HepG2 (cell line): ENCODE data around the gene ZFP28. TPM values are rescaled to one million over a fixed set of nuclear protein-coding genes. Genes with fewer than 3 reads are reported as not detected.

Experiments
- ASH2L ChIP-seq: fragments of 300-600, 200-600 bp; sonication (generic); IDR thresholded peaks from 2 replicates; pipeline ENCODE4 v1.7.0; 2017; ENCODE audit warnings: low read depth, mild to moderate bottlenecking, moderate library complexity, mixed read lengths, low read length; ENCODE audit not compliant: insufficient read length
- IKZF4 ChIP-seq: sonication (generic); formaldehyde crosslinking; IDR thresholded peaks from 2 replicates; pipeline ENCODE4 v1.5.1; 2020; ENCODE audit warnings: borderline replicate concordance, mild to moderate bottlenecking, low read depth, missing genetic modification reagents; ENCODE audit errors: not compliant biosample characterization
- NR2F1 ChIP-seq, 2 experiments: fragments of 450-650 bp in 1 of 2; formaldehyde crosslinking in 1 of 2; IDR thresholded peaks; 2 replicates each; pipeline versions ENCODE4 v1.5.0 to v1.6.1; 2016 to 2020; ENCODE audit warnings: mild to moderate bottlenecking in 1 of 2, missing compliant biosample characterization in 1 of 2, missing genetic modification reagents in 1 of 2, moderate library complexity in 1 of 2
- RARA ChIP-seq: IDR thresholded peaks from 2 replicates; pipeline ENCODE4 v1.6.1; 2016; ENCODE audit warnings: missing genetic modification reagents, missing compliant biosample characterization
- SOX13 ChIP-seq, 3 experiments: fragments of 450-650 bp in 1 of 3; sonication (generic) in 1 of 3; formaldehyde crosslinking in 1 of 3; IDR thresholded peaks in 2 of 3; conservative IDR thresholded peaks in 1 of 3; 2 replicates each; pipeline versions ENCODE4 v1.5.0 to v1.6.1; 2016 to 2020; ENCODE audit warnings: antibody characterized with exemption in 1 of 3, mild to moderate bottlenecking in 1 of 3, missing compliant biosample characterization in 1 of 3, missing genetic modification reagents in 1 of 3, moderate library complexity in 1 of 3
- XRCC5 ChIP-seq: fragments of 200-400 bp; formaldehyde crosslinking; optimal IDR thresholded peaks from 2 replicates; pipeline ENCODE3; 2017; ENCODE audit warnings: mild to moderate bottlenecking, low read length
- YY1 ChIP-seq: IDR thresholded peaks from 2 replicates; pipeline ENCODE4 v1.6.1; 2011; ENCODE audit warnings: low read length, low read depth, moderate library complexity, mild to moderate bottlenecking; ENCODE audit not compliant: insufficient read depth, insufficient replicate concordance
- ZFX ChIP-seq: sonication (generic); formaldehyde crosslinking; IDR thresholded peaks from 2 replicates; pipeline ENCODE4 v1.4.0; 2020; ENCODE audit warnings: mild to moderate bottlenecking, low read depth, missing genetic modification reagents, moderate library complexity
- ZMYM4 ChIP-seq: sonication (generic); formaldehyde crosslinking; IDR thresholded peaks from 2 replicates; pipeline ENCODE4 v1.8.1; 2023; ENCODE audit warnings: mild to moderate bottlenecking, missing genetic modification reagents
- ZNF331 ChIP-seq: sonication (generic); formaldehyde crosslinking; IDR thresholded peaks from 2 replicates; pipeline ENCODE4 v1.4.0; 2020; ENCODE audit warnings: missing genetic modification reagents
- ZNF333 ChIP-seq: sonication (generic); formaldehyde crosslinking; IDR thresholded peaks from 2 replicates; pipeline ENCODE4 v1.4.0; 2020; ENCODE audit warnings: mild to moderate bottlenecking, missing genetic modification reagents, borderline replicate concordance
- ZNF547 ChIP-seq: sonication (generic); formaldehyde crosslinking; IDR thresholded peaks from 2 replicates; pipeline ENCODE4 v1.5.1; 2020; ENCODE audit warnings: mild to moderate bottlenecking, missing genetic modification reagents
- ZNF792 ChIP-seq: IDR thresholded peaks from 2 replicates; pipeline ENCODE4 v1.6.1; 2016
- polyA plus RNA-seq, 8 experiments: library from polyadenylated mRNA; depleted of rRNA in 3 of 8; stranded (reverse) in 7 of 8; unstranded in 1 of 8; fragments of >200 nt; fragmentation: Illumina TruSeq in 4 of 8; extraction: Trizol in 4 of 8; gene quantifications; 2 replicates each; pipeline versions ENCODE4 v1.2.1 to v1.2.3, GENCODE V29; 2011 to 2016; ENCODE audit warnings: low read depth in 4 of 8, missing spikeins in 1 of 8, mixed read lengths in 1 of 8; ENCODE audit not compliant: insufficient read depth in 1 of 8
- total RNA-seq, 5 experiments: library from RNA; depleted of rRNA; stranded (reverse); fragments of >200 nt; fragmentation: Illumina TruSeq; extraction: Trizol; gene quantifications; 2 replicates each; pipeline ENCODE4 v1.2.3, GENCODE V29; 2016; ENCODE audit warnings: low read depth in 1 of 5
- TF ChIP-seq, protein P1 (sequence below): sonication (generic); formaldehyde crosslinking; IDR thresholded peaks from 2 replicates; pipeline ENCODE4 v1.4.0; 2020; ENCODE audit warnings: missing genetic modification reagents
- TF ChIP-seq, protein P2 (sequence below): sonication (generic); formaldehyde crosslinking; IDR thresholded peaks from 2 replicates; pipeline ENCODE4 v1.4.0; 2020; ENCODE audit warnings: missing genetic modification reagents
- TF ChIP-seq, protein P3 (sequence below): sonication (generic); formaldehyde crosslinking; IDR thresholded peaks from 2 replicates; pipeline ENCODE4 v1.5.1; 2020; ENCODE audit warnings: missing genetic modification reagents, mild to moderate bottlenecking, borderline replicate concordance
- TF ChIP-seq, protein P4 (sequence below): sonication (generic); formaldehyde crosslinking; IDR thresholded peaks from 2 replicates; pipeline ENCODE4 v1.8.0; 2022; ENCODE audit warnings: missing genetic modification reagents, mild to moderate bottlenecking, moderate library complexity, borderline replicate concordance

The ZFP28 gene
- total and polyA plus RNA-seq, 2 of the 13 experiments (the other 11 are each of a cell fraction or from before 2014, with no cell fraction given) = not detected

DNA sequence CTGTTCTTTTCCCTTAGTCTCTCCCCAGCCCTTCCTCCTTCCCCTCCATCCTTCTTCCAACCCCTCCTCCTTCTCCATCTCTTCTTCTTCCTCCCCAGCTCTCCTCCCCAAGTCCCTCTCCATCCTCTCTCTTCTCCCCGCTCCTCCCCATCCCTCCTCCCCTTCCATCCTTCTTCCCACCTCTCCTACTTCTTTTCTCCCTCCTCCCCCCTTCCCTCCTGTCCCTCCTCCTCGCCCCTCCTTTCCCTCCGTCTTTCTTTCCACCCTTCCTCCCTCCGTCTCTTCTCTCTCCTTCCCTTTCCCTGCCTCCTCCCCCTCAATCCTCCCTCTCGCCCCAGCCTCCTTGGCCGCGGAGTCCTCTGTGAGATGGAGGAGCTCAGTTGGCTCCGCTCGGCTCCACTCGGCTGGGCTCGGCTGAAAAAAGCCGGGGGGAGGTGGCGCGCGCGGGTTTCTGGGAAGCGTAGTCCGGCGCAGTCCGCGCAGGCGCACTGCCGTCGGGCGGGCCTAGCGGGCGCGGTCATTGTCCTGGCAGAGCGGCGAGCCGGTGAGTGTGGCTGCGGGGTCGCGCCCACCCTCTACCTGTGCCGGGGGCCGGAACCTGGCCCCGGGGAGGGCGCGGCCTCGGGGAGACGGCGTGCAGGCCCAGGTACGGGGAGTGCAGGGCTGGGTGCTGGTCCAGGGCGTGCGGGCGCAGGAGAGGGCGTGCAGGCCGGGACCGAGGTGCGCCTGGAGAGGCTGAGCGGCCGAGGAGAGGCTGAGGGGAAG lies 56.2 kb downstream of the ZFP28 start, which contains the start of gene ZNF71 (continued):
- TF ChIP-seq ZNF792 (CRISPR knock-in tag) (peak; percentile 32; the same call in 1 of the 2 replicates), IKZF4 (CRISPR knock-in tag) (peak; percentile 74), ZFX (CRISPR knock-in tag) (peak; percentile 98), ASH2L (peak; percentile 64), YY1 (peak; percentile 43), SOX13 (IDR thresholded peaks at IDR 0.05) (no peak), SOX13 (CRISPR knock-in tag; conservative IDR thresholded peaks at IDR 0.05 in 1 of 2, IDR thresholded peaks at IDR 0.05 in 1 of 2) (0 out of 4 replicates have a peak, but pooled peaks of 1 of the 2 experiments have one; percentile 11), ZMYM4 (CRISPR knock-in tag) (peak; percentile 64), ZNF333 (CRISPR knock-in tag) (peak; percentile 84; the same call in 1 of the 2 replicates), ZNF547 (peak; percentile 96), XRCC5 (peak; percentile 23), ZNF331 (CRISPR knock-in tag) (peak; percentile 49; the same call in 1 of the 2 replicates), NR2F1 (CRISPR knock-in tag; IDR thresholded peaks at IDR 0.05) (no peak), RARA (CRISPR knock-in tag) (0 out of 2 replicates have a peak, but pooled peaks have one; percentile 23)
- TF ChIP-seq, protein P1, sequence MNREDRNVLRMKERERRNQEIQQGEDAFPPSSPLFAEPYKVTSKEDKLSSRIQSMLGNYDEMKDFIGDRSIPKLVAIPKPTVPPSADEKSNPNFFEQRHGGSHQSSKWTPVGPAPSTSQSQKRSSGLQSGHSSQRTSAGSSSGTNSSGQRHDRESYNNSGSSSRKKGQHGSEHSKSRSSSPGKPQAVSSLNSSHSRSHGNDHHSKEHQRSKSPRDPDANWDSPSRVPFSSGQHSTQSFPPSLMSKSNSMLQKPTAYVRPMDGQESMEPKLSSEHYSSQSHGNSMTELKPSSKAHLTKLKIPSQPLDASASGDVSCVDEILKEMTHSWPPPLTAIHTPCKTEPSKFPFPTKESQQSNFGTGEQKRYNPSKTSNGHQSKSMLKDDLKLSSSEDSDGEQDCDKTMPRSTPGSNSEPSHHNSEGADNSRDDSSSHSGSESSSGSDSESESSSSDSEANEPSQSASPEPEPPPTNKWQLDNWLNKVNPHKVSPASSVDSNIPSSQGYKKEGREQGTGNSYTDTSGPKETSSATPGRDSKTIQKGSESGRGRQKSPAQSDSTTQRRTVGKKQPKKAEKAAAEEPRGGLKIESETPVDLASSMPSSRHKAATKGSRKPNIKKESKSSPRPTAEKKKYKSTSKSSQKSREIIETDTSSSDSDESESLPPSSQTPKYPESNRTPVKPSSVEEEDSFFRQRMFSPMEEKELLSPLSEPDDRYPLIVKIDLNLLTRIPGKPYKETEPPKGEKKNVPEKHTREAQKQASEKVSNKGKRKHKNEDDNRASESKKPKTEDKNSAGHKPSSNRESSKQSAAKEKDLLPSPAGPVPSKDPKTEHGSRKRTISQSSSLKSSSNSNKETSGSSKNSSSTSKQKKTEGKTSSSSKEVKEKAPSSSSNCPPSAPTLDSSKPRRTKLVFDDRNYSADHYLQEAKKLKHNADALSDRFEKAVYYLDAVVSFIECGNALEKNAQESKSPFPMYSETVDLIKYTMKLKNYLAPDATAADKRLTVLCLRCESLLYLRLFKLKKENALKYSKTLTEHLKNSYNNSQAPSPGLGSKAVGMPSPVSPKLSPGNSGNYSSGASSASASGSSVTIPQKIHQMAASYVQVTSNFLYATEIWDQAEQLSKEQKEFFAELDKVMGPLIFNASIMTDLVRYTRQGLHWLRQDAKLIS (CRISPR knock-in tag) = no peak
- TF ChIP-seq, protein P2, sequence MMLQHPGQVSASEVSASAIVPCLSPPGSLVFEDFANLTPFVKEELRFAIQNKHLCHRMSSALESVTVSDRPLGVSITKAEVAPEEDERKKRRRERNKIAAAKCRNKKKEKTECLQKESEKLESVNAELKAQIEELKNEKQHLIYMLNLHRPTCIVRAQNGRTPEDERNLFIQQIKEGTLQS (CRISPR knock-in tag) = 0 out of 2 replicates have a peak, but pooled peaks have one; percentile 9
- TF ChIP-seq, protein P3, sequence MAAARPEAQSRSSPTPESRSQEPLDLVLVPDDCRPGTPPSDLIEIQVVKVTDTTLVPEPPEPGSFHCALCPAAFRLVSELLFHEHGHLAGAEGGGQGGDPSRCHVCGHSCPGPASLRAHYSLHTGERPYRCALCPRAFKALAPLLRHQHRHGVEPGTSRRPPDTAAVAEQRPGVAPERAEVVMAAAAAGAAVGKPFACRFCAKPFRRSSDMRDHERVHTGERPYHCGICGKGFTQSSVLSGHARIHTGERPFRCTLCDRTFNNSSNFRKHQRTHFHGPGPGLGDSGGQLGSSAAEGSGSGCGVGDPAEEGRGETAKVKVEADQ = peak; percentile 91
- TF ChIP-seq, protein P4, sequence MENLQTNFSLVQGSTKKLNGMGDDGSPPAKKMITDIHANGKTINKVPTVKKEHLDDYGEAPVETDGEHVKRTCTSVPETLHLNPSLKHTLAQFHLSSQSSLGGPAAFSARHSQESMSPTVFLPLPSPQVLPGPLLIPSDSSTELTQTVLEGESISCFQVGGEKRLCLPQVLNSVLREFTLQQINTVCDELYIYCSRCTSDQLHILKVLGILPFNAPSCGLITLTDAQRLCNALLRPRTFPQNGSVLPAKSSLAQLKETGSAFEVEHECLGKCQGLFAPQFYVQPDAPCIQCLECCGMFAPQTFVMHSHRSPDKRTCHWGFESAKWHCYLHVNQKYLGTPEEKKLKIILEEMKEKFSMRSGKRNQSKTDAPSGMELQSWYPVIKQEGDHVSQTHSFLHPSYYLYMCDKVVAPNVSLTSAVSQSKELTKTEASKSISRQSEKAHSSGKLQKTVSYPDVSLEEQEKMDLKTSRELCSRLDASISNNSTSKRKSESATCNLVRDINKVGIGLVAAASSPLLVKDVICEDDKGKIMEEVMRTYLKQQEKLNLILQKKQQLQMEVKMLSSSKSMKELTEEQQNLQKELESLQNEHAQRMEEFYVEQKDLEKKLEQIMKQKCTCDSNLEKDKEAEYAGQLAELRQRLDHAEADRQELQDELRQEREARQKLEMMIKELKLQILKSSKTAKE (CRISPR knock-in tag) = peak; percentile 10; the same call in 1 of the 2 replicates
